BE2C (cell line): Measurements from ENCODE around the gene TTC9B.

ENCODE experiments used
- DNase-seq: peaks from one replicate; pipeline ENCODE4 v3.0.0-alpha.2; 2020
- H3K27me3 ChIP-seq: fragments of 250-450 bp; sonication (Bioruptor Pico); 2 replicates; pipeline ENCODE4 v1.5.1; 2020; ENCODE audit warnings: mild to moderate bottlenecking
- H3K36me3 ChIP-seq: fragments of 250-450 bp; sonication (Bioruptor Pico); 2 replicates; pipeline ENCODE4 v1.5.1; 2020; ENCODE audit warnings: mild to moderate bottlenecking
- H3K4me1 ChIP-seq: fragments of 250-450 bp; sonication (Bioruptor Pico); 2 replicates; pipeline ENCODE4 v1.5.1; 2020
- H3K4me3 ChIP-seq: 2 replicates; pipeline ENCODE4 v1.5.1; 2011; ENCODE audit warnings: low read depth, low read length
- H3K9me3 ChIP-seq: fragments of 250-450 bp; sonication (Bioruptor Pico); 2 replicates; pipeline ENCODE4 v1.5.1; 2020
- TF ChIP-seq, protein P1 (sequence below): IDR thresholded peaks from 2 replicates; pipeline ENCODE4 v1.5.1; 2012; ENCODE audit warnings: mild to moderate bottlenecking, low read depth, low read length

Gene TTC9B

DNA sequence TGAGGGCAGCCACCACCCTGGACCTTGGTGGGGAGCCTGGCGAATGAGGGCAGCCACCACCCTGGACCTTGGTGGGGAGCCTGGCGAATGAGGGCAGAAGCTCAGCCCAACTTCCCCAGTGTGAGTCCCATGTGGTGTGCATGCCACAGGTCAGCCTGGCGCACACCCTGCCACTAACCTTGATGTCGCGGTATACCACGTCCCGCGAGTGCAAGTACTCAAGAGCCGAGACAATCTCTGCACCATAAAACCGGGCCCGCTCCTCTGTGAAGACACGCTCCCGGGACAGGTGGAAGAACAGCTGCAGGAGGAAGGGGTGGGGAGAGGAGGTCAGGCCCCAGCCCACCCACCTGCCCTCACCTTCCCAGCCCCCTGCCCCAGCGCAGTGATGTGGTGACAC is 19.6 kb upstream of the TTC9B start:
- TF ChIP-seq, protein P1, sequence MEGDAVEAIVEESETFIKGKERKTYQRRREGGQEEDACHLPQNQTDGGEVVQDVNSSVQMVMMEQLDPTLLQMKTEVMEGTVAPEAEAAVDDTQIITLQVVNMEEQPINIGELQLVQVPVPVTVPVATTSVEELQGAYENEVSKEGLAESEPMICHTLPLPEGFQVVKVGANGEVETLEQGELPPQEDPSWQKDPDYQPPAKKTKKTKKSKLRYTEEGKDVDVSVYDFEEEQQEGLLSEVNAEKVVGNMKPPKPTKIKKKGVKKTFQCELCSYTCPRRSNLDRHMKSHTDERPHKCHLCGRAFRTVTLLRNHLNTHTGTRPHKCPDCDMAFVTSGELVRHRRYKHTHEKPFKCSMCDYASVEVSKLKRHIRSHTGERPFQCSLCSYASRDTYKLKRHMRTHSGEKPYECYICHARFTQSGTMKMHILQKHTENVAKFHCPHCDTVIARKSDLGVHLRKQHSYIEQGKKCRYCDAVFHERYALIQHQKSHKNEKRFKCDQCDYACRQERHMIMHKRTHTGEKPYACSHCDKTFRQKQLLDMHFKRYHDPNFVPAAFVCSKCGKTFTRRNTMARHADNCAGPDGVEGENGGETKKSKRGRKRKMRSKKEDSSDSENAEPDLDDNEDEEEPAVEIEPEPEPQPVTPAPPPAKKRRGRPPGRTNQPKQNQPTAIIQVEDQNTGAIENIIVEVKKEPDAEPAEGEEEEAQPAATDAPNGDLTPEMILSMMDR, result no peak
- Histone ChIP-seq H3K36me3 (peaks cover 58% of the 10 kb centered on the region), H3K27me3 (no peaks in the 10 kb centered on the region)

DNA sequence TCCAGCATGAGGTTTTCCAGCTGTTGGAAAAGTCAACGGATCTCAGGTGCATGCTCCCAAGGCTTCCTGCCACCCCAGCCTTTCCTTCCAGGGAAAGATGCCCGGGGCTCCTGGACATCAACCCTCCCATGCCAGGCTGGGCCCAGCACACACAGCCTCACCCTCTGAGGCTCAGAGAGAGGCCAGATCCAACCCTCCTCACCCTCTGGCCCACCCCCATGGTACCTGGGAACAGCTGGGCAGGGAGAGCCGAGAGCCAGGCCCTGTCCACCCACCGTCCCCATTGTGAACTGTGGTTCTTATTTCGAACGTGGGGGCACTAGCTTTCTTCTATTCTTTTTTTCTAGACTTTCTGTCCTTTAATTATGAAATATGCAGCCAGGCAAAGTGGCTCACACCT is 18.2 kb upstream of the TTC9B start:
- Histone ChIP-seq H3K9me3 (no peaks in the 10 kb centered on the region), H3K4me1 (peaks cover 4% of the 10 kb centered on the region), H3K27me3 (no peaks in the 10 kb centered on the region), H3K36me3 (peaks cover 49% of the 10 kb centered on the region), H3K4me3 (no peak overlapping the region)
- no peak for DNase-seq
- TF ChIP-seq, protein P1, result no peak

More for the DNA sequence above, 19.6 kb upstream of the TTC9B start:
- no peak overlapping the region for H3K4me3 ChIP-seq
- H3K4me1 ChIP-seq, result no peaks in the 10 kb centered on the region
- no peaks in the 10 kb centered on the region for H3K9me3 ChIP-seq
- no peak for DNase-seq

DNA sequence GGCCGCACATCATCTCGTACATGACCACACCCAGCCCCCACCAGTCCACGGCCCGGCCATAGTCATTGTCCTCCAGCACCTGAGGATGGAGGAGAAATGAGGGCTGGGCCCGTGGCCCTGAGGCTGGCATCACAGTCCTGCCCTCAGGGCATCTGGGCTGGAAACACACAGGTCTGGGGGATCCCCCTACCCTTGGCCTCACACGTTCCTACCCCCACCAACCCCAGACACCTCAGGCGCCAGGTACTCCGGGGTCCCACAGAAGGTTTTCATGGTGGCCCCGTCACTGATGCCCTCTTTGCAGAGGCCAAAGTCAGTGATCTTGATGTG is 17.8 kb upstream of the TTC9B start:
- H3K9me3 ChIP-seq, result no peaks in the 10 kb centered on the region
- no peak overlapping the region for H3K4me3 ChIP-seq
- DNase-seq, result no peak
- no peaks in the 10 kb centered on the region for H3K27me3 ChIP-seq
- H3K4me1 ChIP-seq, result peaks cover 4% of the 10 kb centered on the region
- peaks cover 46% of the 10 kb centered on the region for H3K36me3 ChIP-seq
- TF ChIP-seq, protein P1, result no peak

DNA sequence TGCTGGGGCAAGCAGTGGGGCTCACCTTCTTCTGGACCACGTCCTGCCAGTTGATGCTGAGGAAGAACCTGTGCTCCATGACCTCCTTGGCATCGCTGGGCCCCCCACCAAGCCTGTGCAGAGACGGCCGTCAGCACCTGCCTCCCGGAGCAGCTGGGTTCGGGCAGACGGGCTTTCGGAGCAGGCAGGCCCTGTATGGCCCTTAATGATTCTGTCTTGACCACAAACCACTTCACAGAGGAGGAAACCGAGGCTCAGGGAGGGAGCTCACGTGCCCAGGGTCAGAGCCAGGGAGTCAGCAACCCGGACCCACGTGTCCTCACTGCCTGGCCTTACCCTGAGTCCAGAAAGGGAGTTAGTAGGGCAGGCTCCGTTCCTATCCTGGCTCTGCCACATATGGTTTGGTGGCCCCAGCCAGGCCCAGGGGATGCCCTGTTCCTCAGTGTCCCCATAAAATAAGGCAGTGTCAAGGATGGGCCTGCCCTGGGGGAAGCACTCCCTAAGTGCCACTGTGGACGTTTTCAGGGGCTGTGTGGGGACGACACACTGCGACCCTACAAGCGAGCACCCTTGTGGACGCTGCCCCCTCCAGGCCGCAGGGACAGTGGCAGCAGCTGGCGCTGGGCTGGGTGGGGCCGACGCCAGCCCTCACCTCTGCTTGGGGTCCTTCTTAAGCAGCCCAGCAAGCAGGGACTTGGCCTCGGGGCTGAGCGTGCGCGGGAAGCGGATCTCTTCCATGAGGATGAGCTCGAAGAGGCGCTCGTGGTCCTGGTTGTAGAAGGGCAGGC is 17.2 kb upstream of the TTC9B start:
- DNase-seq, result no peak
- H3K9me3 ChIP-seq, result no peaks in the 10 kb centered on the region
- H3K27me3 ChIP-seq, result no peaks in the 10 kb centered on the region
- TF ChIP-seq, protein P1, result peak; percentile 34; the same call in 1 of the 2 replicates
- H3K4me3 ChIP-seq, result no peak overlapping the region
- peaks cover 44% of the 10 kb centered on the region for H3K36me3 ChIP-seq
- H3K4me1 ChIP-seq, result peaks cover 4% of the 10 kb centered on the region

DNA sequence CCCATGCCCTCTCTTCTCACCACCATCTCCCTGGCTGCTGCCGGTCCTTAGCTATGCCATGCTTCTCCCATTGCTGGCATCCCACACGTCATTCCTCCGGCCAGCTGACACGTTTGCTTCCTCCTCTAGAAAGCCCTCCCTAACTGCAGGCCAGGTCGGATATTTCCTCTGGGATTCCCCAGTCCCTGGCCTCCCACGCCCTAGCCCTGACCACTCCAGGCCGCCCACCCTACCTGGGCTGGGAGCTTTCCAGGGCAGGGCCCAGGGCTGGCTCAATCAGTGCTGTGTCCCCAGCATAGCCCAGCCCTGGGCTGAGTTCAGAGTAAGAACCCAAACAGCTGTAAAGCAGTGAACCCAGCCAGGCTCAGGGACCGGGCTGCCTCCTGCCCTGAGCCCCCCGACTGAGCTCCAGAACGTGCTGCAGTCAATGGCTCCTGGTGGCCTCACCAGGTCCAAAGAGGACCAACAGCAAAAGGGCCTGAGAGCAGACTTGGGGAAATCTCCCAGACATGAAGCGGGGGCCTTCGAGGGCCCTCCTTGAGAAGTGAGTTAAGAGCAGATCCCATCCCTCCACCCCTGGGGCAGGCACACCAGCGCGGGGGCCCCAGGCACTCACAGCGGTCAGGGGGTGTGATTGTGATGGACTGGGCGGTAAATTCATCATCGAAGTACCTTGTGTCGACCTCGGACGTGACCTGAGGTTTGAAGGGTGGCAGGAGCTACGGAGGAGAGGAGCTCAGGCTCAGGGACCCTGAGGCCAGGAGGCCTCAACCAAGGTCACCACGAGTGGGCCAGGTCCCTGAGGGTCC is 16.4 kb upstream of the TTC9B start:
- Histone ChIP-seq H3K9me3 (no peaks in the 10 kb centered on the region), H3K4me1 (peaks cover 4% of the 10 kb centered on the region), H3K27me3 (no peaks in the 10 kb centered on the region), H3K36me3 (peaks cover 39% of the 10 kb centered on the region), H3K4me3 (no peak overlapping the region)
- TF ChIP-seq, protein P1, result no peak
- DNase-seq, result no peak
